Testis (tissue), 3 donors: ENCODE measurements around the gene LRRK1. TPM values are rescaled to one million over a fixed set of nuclear protein-coding genes. Genes with fewer than 3 reads are reported as not detected.

Experiments
- DNase-seq: peaks from one replicate; pipeline ENCODE4 v3.0.0-alpha.2; 2019
- H3K27ac ChIP-seq, 2 donors: fragments of 200-600 bp; sonication (generic); one replicate each; pipeline ENCODE4 v1.5.1; 2019
- H3K27me3 ChIP-seq: fragments of 200-600 bp; sonication (generic); one replicate; pipeline ENCODE4 v1.5.1; 2019
- H3K36me3 ChIP-seq: fragments of 200-600 bp; sonication (generic); one replicate; pipeline ENCODE4 v1.5.1; 2017; ENCODE audit warnings: low read depth; ENCODE audit errors: missing control alignments
- H3K4me1 ChIP-seq: fragments of 200-600 bp; sonication (generic); one replicate; pipeline ENCODE4 v1.5.1; 2019
- H3K4me3 ChIP-seq, 2 donors: fragments of 200-600 bp; sonication (generic); one replicate each; pipeline ENCODE4 v1.5.1; 2017 to 2019
- H3K9me3 ChIP-seq: fragments of 200-600 bp; sonication (generic); one replicate; pipeline ENCODE4 v1.5.1; 2017
- POLR2A ChIP-seq: fragments of 450-650 bp; IDR thresholded peaks from one replicate; pipeline ENCODE4 v1.6.1; 2017; ENCODE audit warnings: antibody characterized with exemption, mild to moderate bottlenecking, moderate library complexity
- WGBS, 2 donors: methylation state at CpG; one replicate each; pipeline ENCODE4 v1.1.5; 2018; 5-methylcytosine and 5-hydroxymethylcytosine counted together
- intact Hi-C: fragments of 100-400 bp; cut with DNase I; formaldehyde crosslinking; loops from one replicate; pipeline ENCODE4 v1.15.1; 2023; ENCODE audit warnings: low total_unique reads
- polyA plus RNA-seq: library from polyadenylated mRNA; stranded (reverse); fragments of 350-450 nt; fragmentation: Illumina TruSeq; extraction: RNeasy Lipid Tissue Mini Kit (QIAGEN cat#74804); gene quantifications from one replicate; pipeline ENCODE4 v1.2.3, GENCODE V29; 2014; ENCODE audit warnings: low read depth, low replicate concordance; ENCODE audit not compliant: insufficient read depth
- total RNA-seq, 2 donors: library from RNA; depleted of rRNA; stranded (reverse); fragments of >200 nt; gene quantifications; one replicate each; pipeline ENCODE4 v1.2.3, GENCODE V29; 2016
- TF ChIP-seq, protein P1 (sequence below), 3 experiments: fragments of 450-650 bp in 2 of 3; fragments of 200-600 bp in 1 of 3; sonication (generic) in 1 of 3; IDR thresholded peaks; one replicate each; pipeline ENCODE4 v1.5.1; 2016 to 2019; ENCODE audit warnings: antibody characterized with exemption in 3 of 3, mild to moderate bottlenecking in 2 of 3, moderate library complexity in 1 of 3

Gene LRRK1
- total and polyA plus RNA-seq, 3 donors from 2014 or later, result 18.8 to 24.6 (median 23.0) TPM

DNA sequence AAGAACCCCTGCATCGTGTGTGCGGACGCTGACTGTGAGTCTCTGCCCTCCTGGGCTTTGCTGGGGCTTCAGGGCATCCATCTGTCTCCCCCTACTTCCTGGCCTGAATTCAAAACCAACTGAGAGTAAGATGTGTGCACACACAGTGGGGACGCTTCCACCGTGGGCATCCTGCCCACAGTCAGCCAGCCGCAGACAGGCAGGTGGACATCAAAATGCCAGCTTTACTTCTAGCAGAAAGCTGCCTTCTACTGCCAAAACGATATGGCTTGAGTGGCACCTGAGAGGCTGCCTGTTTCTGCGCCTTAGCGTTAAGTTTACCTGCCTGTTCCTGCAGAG is 21.0 kb upstream of the LRRK1 start:
- Histone ChIP-seq H3K27me3 (no peaks in the 10 kb centered on the region), H3K4me1 (peaks cover 28% of the 10 kb centered on the region), H3K36me3 (no peaks in the 10 kb centered on the region), H3K27ac (no peak overlapping the region), H3K4me3 (no peak overlapping the region), H3K9me3 (no peaks in the 10 kb centered on the region)
- intact Hi-C loops, result no loop called here
- no peak for DNase-seq
- TF ChIP-seq POLR2A, result no peak
- TF ChIP-seq, protein P1, sequence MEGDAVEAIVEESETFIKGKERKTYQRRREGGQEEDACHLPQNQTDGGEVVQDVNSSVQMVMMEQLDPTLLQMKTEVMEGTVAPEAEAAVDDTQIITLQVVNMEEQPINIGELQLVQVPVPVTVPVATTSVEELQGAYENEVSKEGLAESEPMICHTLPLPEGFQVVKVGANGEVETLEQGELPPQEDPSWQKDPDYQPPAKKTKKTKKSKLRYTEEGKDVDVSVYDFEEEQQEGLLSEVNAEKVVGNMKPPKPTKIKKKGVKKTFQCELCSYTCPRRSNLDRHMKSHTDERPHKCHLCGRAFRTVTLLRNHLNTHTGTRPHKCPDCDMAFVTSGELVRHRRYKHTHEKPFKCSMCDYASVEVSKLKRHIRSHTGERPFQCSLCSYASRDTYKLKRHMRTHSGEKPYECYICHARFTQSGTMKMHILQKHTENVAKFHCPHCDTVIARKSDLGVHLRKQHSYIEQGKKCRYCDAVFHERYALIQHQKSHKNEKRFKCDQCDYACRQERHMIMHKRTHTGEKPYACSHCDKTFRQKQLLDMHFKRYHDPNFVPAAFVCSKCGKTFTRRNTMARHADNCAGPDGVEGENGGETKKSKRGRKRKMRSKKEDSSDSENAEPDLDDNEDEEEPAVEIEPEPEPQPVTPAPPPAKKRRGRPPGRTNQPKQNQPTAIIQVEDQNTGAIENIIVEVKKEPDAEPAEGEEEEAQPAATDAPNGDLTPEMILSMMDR (IDR thresholded peaks at IDR 0.05), result no peak
- WGBS, 2 donors, result 84 to 89% methylated on average over 6 to 9 of the region's 9 CpGs

DNA sequence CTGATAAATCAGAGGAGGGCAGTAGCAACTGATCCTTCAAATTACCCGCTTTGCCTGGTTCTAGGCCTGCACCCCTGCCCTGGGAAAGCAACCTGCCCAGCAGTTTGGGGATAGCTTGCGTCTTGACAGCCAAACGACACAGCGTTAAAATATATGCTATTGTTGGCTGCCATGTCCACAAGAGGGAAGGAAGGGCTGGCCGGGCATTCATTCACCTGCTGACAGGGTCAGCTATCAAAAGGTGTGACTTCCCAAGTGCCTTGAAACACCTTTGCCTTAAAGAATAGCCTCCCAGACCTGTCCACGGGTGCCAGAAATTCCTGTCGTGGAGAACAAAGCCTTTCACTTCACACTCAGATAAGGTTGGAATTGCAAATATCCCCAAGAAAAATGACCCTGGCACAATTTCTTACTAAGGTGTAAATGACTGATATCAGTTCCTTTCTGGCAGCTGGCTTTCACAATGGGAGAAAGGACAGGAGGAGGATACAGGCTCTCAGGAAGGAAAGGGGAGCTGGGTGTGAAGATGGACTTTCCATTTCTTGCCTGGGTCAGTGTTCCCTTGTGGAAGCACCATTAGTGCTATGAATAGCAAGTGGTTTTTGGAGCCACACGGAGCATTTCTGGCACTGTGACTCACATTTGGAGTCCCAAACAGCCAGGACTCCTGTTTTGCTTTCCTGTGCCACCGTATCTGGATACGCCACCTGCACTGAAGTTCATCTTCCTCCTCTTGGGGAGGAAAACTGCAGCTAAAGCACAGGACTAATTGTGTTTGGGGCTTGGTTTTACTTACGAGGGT is 20.3 kb upstream of the LRRK1 start:
- WGBS, 2 donors, result 71 to 72% methylated on average over 11 of the region's 11 CpGs
- TF ChIP-seq, protein P1 (IDR thresholded peaks at IDR 0.05), result no peak
- no peak for TF ChIP-seq POLR2A
- no peaks in the 10 kb centered on the region for H3K27me3 ChIP-seq
- H3K9me3 ChIP-seq, result no peaks in the 10 kb centered on the region
- H3K4me3 ChIP-seq, result no peak overlapping the region
- peaks cover 31% of the 10 kb centered on the region for H3K4me1 ChIP-seq
- no peaks in the 10 kb centered on the region for H3K36me3 ChIP-seq
- no peak for DNase-seq
- H3K27ac ChIP-seq, result peak overlapping the region in 1 of 2 donors; percentile 36
- intact Hi-C loops, result no loop called here

DNA sequence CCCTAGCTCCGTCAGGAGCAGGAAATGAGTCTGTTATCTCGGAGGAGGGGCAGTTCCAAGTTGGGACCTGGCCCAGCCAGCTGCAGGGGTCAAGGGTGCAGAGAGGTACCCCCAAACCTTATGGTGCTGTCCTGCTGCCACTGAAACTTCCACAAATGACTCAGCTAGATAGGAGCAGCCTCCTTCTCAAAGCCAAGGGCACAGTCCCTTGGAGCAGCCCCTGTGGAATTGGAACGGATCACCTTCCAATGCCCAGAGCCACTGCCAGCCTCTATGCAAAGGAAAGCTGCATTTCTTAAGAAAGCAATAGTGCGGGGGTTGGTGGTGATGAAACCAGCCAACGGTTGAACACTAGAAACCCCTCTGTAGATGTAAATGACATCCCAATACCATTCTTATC is 19.6 kb upstream of the LRRK1 start:
- Histone ChIP-seq H3K27me3 (no peaks in the 10 kb centered on the region), H3K4me3 (no peak overlapping the region), H3K9me3 (no peaks in the 10 kb centered on the region), H3K36me3 (no peaks in the 10 kb centered on the region), H3K27ac (no peak overlapping the region), H3K4me1 (peaks cover 27% of the 10 kb centered on the region)
- intact Hi-C loops, result no loop called here
- TF ChIP-seq POLR2A, result no peak
- TF ChIP-seq, protein P1 (IDR thresholded peaks at IDR 0.05), result no peak
- WGBS, 2 donors, result 65 to 69% methylated on average over 3 to 5 of the region's 5 CpGs
- no peak for DNase-seq

DNA sequence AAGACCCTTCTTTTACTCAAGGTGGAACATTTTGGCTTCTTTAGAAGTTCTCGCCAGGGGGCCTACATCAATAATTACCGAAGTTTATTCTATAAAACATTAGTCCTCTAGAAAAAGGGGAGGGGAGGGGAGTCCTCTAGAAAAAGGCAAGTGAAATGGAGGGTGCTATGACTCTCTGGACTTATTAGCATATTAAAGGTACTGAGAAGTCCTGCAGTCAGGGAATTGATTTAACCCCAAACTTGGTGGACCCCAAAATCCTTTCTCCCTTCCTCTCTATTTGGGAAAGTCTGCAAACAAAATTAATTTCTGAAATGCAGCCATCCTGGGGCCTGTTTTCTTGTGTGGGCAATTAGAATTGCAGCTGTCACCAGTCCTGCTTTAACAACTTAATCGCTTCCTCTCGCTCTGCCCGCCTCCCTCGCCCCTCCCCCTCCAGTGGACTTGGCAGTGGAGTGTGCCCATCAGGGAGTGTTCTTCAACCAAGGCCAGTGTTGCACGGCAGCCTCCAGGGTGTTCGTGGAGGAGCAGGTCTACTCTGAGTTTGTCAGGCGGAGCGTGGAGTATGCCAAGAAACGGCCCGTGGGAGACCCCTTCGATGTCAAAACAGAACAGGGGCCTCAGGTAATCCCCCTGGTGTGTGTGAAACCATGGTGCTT is 18.9 kb upstream of the LRRK1 start:
- H3K4me1 ChIP-seq, result peaks cover 27% of the 10 kb centered on the region
- no peak overlapping the region for H3K4me3 ChIP-seq
- TF ChIP-seq POLR2A, result no peak
- TF ChIP-seq, protein P1 (IDR thresholded peaks at IDR 0.05), result no peak
- DNase-seq, result peak; percentile 68
- H3K27ac ChIP-seq, result no peak overlapping the region
- no peaks in the 10 kb centered on the region for H3K36me3 ChIP-seq
- H3K9me3 ChIP-seq, result no peaks in the 10 kb centered on the region
- intact Hi-C loops, result no loop called here
- 46 to 69% methylated on average over 13 of the region's 13 CpGs for WGBS, 2 donors
- H3K27me3 ChIP-seq, result no peaks in the 10 kb centered on the region
